Right kidney (tissue), 1 donor: Measurements from ENCODE around the gene HOTAIR.

ENCODE experiments used
- DNase-seq: peaks from one replicate; pipeline ENCODE4 v3.0.0-alpha.2; 2016

The HOTAIR gene

DNA sequence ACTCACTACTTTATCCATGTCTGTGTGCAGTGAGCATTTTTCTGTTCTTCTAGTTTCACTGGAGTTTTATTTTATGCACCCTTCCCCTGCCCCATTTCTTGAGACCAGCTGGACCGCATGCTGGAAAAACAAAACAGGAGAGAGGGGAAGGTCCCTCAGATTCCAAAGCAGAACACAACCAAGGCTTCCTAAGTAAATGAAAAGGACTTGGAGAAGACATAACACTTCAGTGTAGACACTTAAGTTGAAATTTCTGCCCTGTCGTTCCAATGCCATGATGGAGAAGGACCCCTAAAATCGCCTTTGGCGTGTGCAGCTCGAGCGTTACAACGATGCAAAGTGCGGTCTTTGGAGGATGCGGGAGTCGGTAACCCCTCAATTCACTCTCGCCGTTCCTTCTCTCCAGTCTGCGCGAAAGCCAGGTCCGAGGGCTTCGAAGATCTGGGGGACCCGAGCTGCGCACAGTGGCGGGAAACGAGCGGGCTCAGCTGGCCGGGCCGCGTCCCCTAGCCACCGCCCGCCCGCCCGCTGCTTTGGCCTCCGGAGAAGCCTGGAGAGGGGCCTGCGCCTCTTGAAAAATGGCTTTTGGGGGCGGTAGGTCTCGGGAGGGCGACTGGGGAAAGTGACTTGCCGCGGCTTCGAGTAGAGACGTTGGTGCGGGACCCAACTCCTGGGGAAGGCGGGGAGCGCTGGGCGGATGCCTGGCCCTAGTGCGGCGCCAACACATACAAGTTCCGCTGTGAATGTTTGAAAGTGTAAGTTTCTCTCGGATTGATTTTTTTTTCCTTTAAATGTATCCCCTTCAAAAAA, 47.3 kb downstream of the HOTAIR start:
- DNase-seq, result peak; percentile 70

DNA sequence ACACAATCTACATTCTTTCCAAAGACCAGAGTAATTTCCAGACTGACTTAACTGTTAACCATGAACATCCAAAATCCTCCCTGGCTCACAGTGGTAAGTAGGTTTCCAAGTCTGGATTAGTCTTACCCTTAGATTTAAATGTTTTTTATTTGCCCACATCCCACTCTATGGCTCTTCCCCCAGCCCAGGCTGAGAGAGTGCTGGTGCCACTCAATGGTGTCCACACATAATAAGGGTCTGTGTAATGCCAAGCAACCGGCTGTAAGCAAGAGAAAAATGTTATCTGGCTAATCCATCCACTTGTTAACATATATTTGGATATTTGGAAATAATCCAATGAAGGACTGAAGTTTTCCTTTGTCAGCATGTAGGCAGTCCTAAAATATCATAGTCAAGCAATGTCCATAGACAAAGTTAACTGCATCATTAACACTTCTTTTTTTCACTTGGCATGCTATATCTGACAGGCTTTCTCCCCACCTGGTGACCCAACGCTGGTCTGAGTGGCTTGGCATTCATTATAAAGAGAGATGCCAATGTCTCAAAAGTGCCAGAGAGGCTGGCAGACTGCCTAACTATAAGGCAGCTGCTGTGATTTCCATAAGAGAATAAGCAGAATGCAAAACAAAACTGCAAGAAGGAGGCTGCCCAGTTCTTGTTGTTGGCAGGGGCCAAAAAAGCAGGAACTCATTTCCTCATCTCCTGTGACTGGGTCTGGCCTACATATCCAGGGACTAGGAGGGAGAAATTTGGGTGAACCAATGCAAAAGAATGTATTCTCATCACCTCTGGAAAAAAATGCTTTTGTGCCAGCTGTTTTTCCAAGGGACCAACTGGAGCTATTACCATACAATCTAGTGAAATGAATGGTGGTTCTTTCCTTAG, 50.0 kb downstream of the HOTAIR start:
- DNase-seq, result no peak

DNA sequence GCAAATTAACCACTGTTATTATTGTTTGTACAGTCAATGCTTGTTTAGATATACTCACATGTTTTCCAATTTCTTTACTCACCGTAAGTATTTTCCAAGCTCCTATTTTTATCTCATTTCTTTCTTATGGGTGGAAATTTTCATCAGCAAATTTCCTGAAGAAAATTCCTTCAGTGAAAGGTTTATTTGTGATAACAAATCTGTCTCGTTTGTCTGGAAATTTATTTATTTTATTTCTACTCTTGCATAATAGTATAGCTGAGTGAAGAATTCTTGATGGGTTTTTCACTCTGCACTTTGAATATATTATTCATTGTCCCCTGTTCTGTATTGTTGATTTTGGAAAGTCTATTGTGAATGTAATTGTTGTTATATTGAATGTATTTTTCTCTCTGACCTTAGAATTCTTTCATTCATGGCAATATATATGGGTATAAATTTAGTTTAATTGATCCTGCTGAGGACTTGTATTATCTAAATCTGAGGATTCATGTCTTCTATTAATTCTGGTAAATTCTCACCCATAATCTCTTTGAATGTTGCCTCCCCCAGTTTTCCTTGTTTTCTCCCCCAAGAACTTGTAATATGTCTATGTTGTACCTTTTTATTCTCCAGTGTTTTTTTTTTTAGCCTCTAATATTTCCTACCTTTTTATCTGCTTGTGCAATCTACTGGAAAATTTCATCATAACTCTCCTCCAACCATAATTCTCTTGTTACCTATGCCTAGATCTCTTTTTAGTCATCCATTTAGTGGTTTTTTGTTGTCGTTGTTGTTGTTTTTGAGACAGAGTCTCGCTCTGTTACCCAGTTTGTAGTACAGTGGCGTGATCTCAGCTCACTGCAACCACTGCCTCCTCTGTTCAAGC, 57.7 kb downstream of the HOTAIR start:
- DNase-seq, result no peak
